ENCODE measurements around the gene TCN2. TPM values are rescaled to one million over a fixed set of nuclear protein-coding genes. Genes with fewer than 3 reads are reported as not detected.

Gene TCN2
- total RNA-seq (2022; extraction: Qiagen RNA extraction; ENCODE audit: low read depth), result 3.7 to 5.5 TPM (median 4.3 TPM) in 5 replicates

DNA sequence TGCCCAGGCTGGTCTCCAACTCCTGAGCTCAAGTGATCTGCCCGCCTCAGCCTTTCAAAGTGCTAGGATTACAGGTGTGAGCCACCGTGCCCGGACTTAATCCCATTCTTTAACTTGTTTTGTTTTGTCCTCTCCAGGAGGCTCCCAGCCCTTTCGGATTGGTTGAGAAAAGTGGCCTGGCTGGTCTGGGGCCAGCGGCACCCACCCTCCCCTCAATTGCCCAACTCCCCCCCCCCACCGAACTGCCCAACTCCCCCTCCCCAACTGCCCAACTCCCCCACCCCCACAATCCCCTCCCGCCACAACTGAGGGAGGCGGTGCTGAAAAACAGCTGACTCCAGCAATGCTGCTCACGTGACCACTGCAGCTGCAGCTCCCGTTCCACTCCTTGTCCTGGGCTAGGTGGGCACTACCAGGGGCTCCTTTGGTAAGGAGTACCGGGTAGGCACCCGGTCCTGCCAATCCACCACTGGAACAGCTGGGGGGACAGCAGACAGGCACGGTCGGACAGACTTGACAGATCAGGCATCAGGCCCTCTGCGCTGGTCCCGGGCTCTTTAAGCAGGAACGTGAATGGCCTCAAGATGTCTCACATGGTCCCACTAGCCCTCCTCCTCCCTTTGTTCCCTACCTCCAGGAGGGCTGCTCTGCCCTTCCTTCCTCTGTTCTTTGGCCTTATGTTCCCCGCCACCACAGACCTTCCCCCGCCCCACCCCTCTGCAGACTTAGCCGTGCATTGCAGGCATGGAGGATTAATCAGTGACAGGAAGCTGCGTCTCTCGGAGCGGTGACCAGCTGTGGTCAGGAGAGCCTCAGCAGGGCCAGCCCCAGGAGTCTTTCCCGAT lies at the start of gene TCN2:
Gene TCN2 (plus strand): TSS at position 720 of the 845 bp plus-strand sequence. CDS start 158 bp downstream, outside the sequence.

DNA sequence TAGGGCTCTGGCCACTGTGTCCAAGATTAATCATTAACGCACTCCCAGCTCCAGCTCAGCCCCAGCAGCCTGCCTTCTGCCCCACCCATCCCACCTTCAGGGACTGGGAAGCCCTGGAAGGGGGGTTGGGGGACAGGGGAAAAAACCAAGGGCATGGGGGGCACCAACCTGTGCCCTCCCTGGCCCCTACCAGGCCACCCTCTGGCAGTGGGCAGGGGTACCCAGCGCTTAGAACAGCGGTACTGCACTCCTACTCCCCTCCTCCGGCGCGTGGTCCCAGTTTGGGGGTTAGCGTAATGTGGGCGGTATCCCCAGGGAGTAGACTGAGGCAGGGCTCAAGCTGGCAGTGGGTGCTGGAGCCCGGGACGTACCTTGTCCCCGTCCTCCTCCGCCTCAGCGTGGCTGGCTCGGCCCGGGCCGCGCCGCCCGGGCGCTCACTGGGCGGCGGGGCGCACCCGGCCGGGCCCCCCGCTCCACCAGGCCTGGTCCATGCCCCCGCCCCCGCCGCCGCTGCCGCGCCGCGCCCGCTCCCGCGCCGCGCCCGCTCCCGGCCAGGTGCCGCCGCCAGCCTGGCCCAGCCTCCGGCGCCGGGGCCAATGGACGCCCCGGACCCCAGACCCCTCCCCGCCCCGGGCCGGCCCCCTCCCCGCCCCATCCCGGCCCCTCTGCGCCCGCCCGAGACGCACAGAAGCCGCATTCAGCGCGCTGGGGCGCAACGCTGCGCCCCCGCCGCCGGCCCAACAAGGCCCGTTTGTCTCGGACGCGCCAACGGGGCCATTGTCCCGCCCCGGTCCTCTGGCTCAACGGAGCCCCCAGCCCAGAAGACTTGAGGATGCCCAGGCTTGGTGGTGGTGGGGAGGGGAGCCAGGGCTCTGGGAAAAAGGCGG lies 32.6 kb upstream of the TCN2 start, which contains the start of gene GAL3ST1:
Gene GAL3ST1 (minus strand): TSS at position 571 of the 887 bp plus-strand sequence. CDS start 17,273 bp downstream, outside the sequence.

DNA sequence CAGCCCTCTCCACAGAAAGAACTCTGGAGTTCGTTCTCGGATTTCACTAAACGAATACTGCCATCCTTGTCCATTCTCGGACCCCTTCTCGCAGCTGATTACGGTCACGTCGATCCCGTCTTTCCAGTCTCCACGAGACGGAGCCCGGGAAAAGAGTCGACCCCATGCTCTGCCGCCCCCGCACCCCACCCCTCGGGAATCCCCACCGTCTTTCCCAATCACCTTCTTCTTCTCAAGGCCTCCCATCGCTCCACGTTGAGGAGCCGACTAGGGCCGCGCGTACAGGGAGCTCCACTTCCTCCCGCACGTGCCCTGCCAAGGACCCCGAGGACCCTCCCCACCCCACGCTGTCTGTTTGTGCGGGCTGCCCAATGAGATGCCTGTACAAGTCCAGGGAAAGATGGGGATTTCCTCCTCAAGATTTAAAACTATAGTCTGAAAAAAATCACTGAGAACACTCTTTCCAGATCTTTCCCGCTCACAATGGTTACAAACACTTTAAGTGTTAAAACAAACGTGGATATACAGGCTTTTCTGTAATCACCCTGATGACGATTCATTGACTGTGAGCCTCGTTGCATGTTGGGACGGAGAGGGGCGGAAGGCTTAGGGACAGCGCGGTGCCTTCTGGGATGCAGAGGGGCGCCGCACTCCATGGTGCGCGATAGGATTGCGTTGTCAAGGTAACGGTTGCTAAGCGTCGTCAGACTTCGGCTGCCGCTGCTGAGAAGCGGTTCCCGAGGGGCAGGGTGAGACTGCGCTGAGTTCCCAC lies 15.2 kb upstream of the TCN2 start, which contains the start of gene PES1:
Gene PES1 (minus strand): TSS at position 323 of the 772 bp plus-strand sequence. CDS start 77 bp downstream, at position 246.

DNA sequence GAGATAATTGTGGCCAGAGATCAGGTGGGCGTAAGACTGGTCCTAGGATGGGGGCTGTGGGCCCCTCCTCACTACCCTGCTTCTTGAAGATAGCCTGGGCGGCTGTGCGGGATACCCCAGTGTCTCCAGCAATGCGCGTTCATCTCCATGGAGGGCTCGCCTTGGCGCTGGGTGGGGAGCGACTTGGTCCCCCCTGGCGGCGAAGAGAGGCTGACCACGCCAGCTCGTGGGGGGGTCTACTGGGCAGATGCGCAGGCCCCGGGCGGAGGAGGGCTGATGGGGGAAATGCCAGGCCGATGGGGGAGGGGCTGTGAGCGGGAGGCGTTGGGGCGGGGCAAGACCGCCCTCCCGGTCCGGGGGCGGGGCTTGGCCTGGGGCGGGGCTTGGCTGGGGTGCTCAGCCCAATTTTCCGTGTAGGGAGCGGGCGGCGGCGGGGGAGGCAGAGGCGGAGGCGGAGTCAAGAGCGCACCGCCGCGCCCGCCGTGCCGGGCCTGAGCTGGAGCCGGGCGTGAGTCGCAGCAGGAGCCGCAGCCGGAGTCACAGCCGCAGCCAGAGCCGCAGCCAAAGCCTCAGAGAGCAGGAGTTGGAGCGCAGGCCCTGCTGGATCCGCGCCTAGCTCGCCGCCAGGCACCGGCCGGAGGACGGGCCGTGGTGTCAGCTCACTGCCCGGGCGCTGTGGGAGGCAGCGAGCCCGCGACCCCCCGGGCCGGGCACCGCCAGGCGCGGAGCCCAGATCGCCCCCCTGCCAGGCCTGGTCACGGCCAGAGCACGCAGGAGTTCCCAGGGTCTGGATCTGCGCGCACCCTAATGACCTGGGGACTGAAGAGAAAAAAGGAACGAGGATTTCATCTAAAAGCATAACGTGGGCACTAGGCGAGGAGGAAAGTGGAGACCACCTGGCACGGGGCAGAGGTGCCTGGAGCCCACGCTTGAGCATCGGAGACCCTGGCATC lies 28.6 kb downstream of the TCN2 start, which contains the start of gene SLC35E4:
Gene SLC35E4 (plus strand): TSS at position 509 of the 953 bp plus-strand sequence. CDS start 670 bp downstream, outside the sequence.

DNA sequence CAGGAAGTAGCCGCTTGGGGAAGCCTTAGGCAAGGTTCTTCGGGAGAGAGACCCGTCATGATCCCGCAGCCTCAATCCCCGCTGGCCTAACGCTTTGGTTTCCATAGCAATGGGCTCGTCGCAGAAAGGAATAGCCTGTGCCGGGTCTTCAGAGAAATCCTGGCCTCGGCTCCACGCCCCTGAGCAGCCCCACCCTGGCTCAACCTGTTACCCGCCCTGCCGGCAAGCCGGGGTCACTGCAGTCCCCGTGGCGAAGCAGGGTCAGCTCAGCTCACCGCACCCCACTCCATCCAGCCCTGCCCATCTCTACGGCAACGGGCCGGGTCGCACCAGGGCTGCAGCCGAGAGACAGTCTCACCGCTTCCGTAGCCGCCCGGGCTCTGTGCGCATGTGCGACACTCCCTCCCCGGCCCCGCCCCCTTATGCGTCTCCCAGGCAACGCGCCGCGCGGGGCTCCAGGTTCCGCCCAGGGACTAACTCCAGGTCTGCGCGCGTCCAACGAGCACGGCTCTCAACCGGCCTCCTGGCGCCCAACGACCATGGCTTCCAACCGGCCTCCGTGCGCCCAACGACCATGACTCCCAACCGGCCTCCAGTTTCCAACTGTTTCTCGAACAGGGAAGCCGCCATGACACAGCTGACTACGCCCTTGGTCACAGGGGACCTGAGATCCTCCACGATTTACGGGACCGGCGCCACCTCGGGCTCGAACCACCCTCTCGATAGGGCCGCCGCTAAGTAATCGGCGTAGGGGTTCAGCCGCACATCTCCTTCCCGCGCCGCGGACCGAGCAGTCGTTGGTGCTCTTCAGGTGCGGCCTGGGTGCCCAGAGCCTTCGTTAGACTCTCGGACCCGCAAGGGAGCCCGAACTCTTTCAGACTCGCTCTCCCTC lies 60.8 kb downstream of the TCN2 start, which contains the start of gene DUSP18:
Gene DUSP18 (minus strand): TSS at position 382 of the 892 bp plus-strand sequence. CDS start 3,872 bp downstream, outside the sequence.

Other genes with a start within 250 kb of the TCN2 start
- 16.0 to 20.7 TPM (median 17.3 TPM) in 5 replicates for gene RNF215, start 219.8 kb upstream of the TCN2 start, total RNA-seq (2022; extraction: Qiagen RNA extraction; ENCODE audit: low read depth)
- gene SEC14L2, start 210.2 kb upstream of the TCN2 start, total RNA-seq (2022; extraction: Qiagen RNA extraction; ENCODE audit: low read depth), result 18.4 to 36.4 TPM (median 24.9 TPM) in 5 replicates
- 70.1 to 77.3 TPM (median 72.6 TPM) in 5 replicates for gene MTFP1, start 181.4 kb upstream of the TCN2 start, total RNA-seq (2022; extraction: Qiagen RNA extraction; ENCODE audit: low read depth)
- not detected in 5 replicates for gene SEC14L3, start 135.2 kb upstream of the TCN2 start, total RNA-seq (2022; extraction: Qiagen RNA extraction; ENCODE audit: low read depth)
- gene SEC14L4, start 101.5 kb upstream of the TCN2 start, total RNA-seq (2022; extraction: Qiagen RNA extraction; ENCODE audit: low read depth), result 4.0 to 6.7 TPM (median 5.1 TPM) in 5 replicates
- not detected in 5 replicates for gene SEC14L6, start 60.4 kb upstream of the TCN2 start, total RNA-seq (2022; extraction: Qiagen RNA extraction; ENCODE audit: low read depth)
- 6.6 to 9.7 TPM (median 7.9 TPM) in 5 replicates for gene GAL3ST1, start 32.5 kb upstream of the TCN2 start, total RNA-seq (2022; extraction: Qiagen RNA extraction; ENCODE audit: low read depth)
- gene PES1, start 15.3 kb upstream of the TCN2 start, total RNA-seq (2022; extraction: Qiagen RNA extraction; ENCODE audit: low read depth), result 113 to 122 TPM (median 116 TPM) in 5 replicates
- gene SLC35E4, start 28.6 kb downstream of the TCN2 start, total RNA-seq (2022; extraction: Qiagen RNA extraction; ENCODE audit: low read depth), result 5.2 to 7.6 TPM (median 6.4 TPM) in 5 replicates
- gene DUSP18, start 60.7 kb downstream of the TCN2 start, total RNA-seq (2022; extraction: Qiagen RNA extraction; ENCODE audit: low read depth), result 3.0 to 5.3 TPM (median 4.6 TPM) in 5 replicates
- 12.4 to 15.0 TPM (median 13.1 TPM) in 5 replicates for gene OSBP2, start 87.7 kb downstream of the TCN2 start, total RNA-seq (2022; extraction: Qiagen RNA extraction; ENCODE audit: low read depth)

All from A549 treated with CpdA at 1 μM for 4 hours (cell line).